T-helper 1 cell (primary cell): ENCODE results near the gene TUBB4A.
"Not testable (repeated sequence)": the region's sequence is repeated elsewhere in the genome, so short reads cannot be mapped to it uniquely, and the experiment has no call there.

Experiments used
- DNase-seq, 5 donors: peaks; one replicate each; pipeline ENCODE4 v3.0.0-alpha.2; 2012 to 2020
- total RNA-seq, 4 donors: gene quantifications; one replicate each; lab custom pipeline; 2026; lab: John Stamatoyannopoulos, UW

The TUBB4A gene
- total RNA-seq, result 0 to 0.15 (median 0) reads per million in 4 donors

- peak in 2 of 5 donors; percentile 11 to 15 for DNase-seq
Observed at GRCh38 chr19:6501740-6502648, at the start of gene TUBB4A. Gene TUBB4A (minus strand): TSS chr19:6502309. CDS start chr19:6502212, 97 bp downstream.

DNA sequence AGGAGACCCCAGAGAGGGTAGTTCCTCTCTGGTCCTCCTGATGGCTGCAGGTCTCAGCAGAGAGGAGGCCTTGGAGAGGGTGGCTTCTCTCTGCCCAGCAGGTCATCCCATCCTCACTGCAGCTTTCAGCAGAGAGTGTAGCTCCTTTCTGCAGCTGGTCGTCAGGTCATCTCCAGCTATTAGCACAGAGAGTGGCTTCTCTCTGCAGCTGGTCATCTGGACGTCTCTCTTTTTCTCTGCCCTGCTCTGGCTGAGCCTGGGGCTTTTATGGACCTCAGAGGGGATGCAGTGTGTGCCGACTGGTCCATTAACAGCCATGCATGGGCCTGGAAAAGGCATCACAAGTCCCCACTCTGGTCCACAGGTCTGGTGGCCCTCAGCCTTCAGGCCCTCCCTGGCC is 49.0 kb upstream of the TUBB4A start:
- DNase-seq, result no peak

GRCh38 chr19:6550679-6551078 is 48.6 kb upstream of the TUBB4A start:
- DNase-seq, result not testable (repeated sequence)

GRCh38 chr19:6543866-6544347 is 41.8 kb upstream of the TUBB4A start:
- no peak for DNase-seq

- no peak for DNase-seq
Observed at GRCh38 chr19:6540918-6541689, 39.0 kb upstream of the TUBB4A start.

- no peak for DNase-seq
Observed at GRCh38 chr19:6539514-6539913, 37.4 kb upstream of the TUBB4A start.

GRCh38 chr19:6535558-6536137 is 33.5 kb upstream of the TUBB4A start:
- DNase-seq, result no peak

GRCh38 chr19:6534451-6535093 is 32.5 kb upstream of the TUBB4A start:
- no peak for DNase-seq

GRCh38 chr19:6533746-6534418 is 31.8 kb upstream of the TUBB4A start:
- DNase-seq, result no peak

DNA sequence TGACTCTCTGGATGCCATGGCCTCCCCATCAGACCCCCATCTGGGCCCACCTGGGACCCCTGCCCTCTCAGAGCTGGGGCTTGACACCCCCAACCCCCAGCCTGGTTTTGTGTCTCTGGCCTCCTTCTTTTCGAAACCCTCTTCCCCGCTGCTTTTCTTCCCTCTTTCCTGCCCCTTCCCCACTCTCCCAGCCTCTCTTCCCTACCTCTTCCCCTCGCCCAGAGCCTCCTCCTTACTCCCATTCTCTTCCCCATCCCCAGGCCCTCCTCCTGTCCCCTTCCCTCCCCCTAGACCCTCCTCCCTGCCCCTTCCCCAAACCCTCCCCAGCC is 30.9 kb upstream of the TUBB4A start:
- no peak for DNase-seq

- DNase-seq, result no peak
Observed at GRCh38 chr19:6532244-6532999, 30.3 kb upstream of the TUBB4A start.

DNA sequence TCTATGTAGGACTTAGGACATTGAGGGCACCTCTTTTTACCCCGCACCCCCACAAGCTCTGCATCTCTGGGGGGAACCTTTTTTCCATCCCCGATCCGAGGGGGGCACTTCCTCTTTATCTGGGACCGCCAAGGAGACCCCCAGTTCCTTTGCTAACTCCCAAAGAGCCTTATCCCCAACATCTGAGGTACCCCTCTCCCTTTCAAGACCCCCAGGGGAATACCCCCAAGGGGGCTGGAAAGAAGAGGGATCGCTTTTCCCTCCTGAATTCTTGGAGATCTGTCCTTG is 29.8 kb upstream of the TUBB4A start:
- DNase-seq, result no peak

- no peak for DNase-seq
Observed at GRCh38 chr19:6531163-6531955, 29.2 kb upstream of the TUBB4A start.

DNA sequence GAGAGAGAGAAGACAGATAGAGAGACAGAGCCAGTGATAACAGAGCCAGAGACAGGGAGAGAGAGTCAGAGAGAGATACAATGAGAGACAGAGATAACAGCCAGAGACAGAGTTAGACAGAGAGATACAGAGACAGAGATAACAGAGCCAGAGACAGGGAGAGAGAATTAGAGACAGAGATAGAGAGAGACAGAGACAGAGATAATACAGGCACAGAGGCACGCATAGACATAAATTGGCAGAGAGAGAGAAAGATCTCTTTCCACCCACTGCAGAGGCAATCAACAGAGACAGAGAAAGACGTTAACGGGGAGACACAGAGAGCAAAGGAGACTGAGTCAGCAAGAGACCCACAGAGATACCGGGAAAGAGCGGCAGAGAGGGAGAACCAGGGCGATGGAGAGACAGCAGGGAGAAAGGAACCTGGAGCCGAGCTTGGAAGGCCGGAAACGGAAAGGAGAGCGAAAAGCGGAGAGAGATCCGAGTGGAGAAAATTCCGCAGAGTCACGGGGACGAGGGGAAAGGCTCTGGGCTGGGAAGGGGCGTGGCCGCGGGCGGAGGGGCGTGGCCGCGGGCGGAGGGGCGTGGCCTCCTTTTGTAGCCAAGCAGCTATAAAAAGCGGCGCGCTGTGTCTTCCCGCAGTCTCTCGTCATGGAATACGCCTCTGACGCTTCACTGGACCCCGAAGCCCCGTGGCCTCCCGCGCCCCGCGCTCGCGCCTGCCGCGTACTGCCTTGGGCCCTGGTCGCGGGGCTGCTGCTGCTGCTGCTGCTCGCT is 28.5 kb upstream of the TUBB4A start, which contains the start of gene TNFSF9:
Gene TNFSF9 (plus strand): TSS at position 641 of the 777 bp plus-strand sequence. CDS start 11 bp downstream, at position 652.
- peak; percentile 64 to 79 (median 75) for DNase-seq

GRCh38 chr19:6529937-6530385 is 27.9 kb upstream of the TUBB4A start:
- no peak for DNase-seq

DNA sequence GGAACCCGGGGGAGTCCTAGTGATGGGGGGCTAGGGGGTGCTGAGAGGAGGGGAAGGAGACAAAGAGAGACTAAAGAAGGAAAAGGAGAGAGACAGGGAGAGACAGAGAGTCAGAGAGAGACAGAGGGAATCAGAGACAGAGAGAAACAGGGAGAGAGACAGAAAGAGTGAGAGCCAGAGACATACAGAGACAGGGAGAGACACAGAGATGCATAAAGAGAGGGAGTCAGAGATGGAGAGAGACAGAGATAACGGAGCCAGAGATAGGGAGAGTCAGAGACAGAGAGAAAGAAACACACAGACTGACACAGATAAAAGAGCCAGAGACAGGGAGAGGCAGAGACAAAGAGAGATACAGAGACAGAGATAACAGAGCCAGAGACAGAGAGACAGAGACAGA is 27.2 kb upstream of the TUBB4A start:
- no peak for DNase-seq

- DNase-seq, result no peak
Observed at GRCh38 chr19:6528544-6529121, 26.5 kb upstream of the TUBB4A start.

DNA sequence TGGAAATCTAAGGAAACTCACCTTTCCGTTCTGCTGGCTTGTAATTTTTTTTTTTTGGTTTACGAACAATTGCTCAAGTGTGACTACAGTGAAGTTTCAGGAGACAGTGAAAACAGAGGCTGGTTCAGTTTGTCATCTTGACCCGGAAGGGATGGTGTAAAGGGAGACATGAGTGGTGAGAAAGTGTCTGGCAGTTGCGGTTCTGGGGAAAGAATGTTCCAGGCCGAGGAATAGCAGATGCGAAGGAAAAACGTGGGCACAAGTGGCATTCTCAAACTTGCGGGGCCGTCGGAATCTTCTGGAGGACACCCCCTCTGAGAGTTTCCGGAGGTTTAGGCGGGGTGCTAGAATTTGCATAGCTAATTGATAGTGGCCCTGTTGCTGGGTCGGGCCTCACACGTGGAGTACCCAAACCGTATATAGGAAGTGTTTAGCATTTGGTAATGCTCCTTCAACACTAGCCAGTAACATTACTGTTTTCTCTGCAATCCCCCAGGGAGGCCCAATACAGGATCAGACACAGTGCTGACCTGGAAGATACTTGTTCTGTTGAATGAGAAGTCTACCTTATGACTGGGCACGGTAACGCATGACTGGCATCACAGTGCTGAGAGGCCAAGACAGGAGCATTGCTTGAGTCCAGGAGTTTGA is 25.9 kb upstream of the TUBB4A start:
- no peak for DNase-seq

DNA sequence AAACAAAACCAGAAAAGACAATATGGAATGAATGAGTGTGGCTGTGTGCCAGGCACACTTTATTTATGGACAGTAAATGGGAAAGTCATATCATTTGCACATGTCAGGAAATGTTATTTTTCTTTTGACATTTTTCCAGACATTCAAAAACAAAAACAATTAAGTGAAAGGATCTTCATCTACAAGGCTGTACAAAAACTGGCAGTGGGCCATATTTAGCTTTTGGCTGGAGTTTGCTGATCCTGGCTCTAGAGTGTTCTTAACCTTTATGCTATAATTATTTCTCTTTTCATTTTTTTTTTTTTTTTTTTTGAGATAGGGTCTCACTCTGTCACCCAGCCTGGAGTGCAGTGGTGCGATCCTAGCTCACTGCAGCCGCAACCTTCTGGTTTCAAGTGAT is 22.2 kb upstream of the TUBB4A start:
- no peak for DNase-seq
